ENCODE data around the gene CLDN1.

GRCh38 chr3:190326361-190326760 lies 4.1 kb upstream of the CLDN1 start:
- TF ChIP-seq CTCF (conservative IDR thresholded peaks at IDR 0.05; ENCODE audit: low read length) (no peak), EZH2phosphoT487 (IDR thresholded peaks at IDR 0.05; ENCODE audit: borderline replicate concordance) (no peak)

Data from Loucy (cell line).